GM12878 (cell line): Measurements from ENCODE around the gene TLNRD1. TPM values are rescaled to one million over a fixed set of nuclear protein-coding genes. Genes with fewer than 3 reads are reported as not detected.

ENCODE experiments used
- ATAC-seq: fragments of 200-7000 bp; cut with Tn5 transposase; 3 replicates; pipeline ENCODE4 v1.9.1; 2020; ENCODE audit warnings: mild to moderate bottlenecking, moderate library complexity
- BruUV-seq: library from RNA; stranded (reverse); fragments of 400-500 nt; replicated peaks from 2 replicates; lab custom pipeline; 2021; lab: Mats Ljungman, UMichigan
- CTCF ChIA-PET: fragments of 300-600 bp; sonication (Branson Sonifier 250); formaldehyde crosslinking; extraction: SDS; loops from one replicate; lab custom pipeline; 2021; ENCODE audit warnings: inconsistent platforms; lab: Yijun Ruan, JAX
- POLR2A ChIA-PET: fragments of 350-600 bp; formaldehyde crosslinking; extraction: SDS; loops from one replicate; lab custom pipeline; 2021; ENCODE audit warnings: inconsistent platforms; lab: Charles Lee
- RAD21 ChIA-PET: fragments of 300-600 bp; sonication (Branson Sonifier 250); formaldehyde crosslinking; loops from one replicate; lab custom pipeline; 2023; ENCODE audit warnings: antibody characterized with exemption; ENCODE audit not compliant: unreplicated experiment; lab: Charles Lee
- SMC1A ChIA-PET: fragments of 300-600 bp; sonication (Branson Sonifier 250); formaldehyde crosslinking; loops from one replicate; lab custom pipeline; 2023; ENCODE audit not compliant: unreplicated experiment, uncharacterized antibody; lab: Charles Lee
- DNase-seq: peaks from one replicate; pipeline ENCODE4 v3.0.0-alpha.2; 2011; ENCODE audit warnings: low read depth, low spot score
- FAIRE-seq: peaks from 3 replicates; lab custom pipeline; 2011; peaks lifted over from hg19 to GRCh38; lab: Jason Lieb, UNC
- H2AFZ ChIP-seq: 2 replicates; pipeline ENCODE4 v1.6.0; 2011; ENCODE audit warnings: low read depth, low read length, control low read depth; ENCODE audit not compliant: control insufficient read depth
- H3K27ac ChIP-seq: 2 replicates; pipeline ENCODE4 v1.5.1; 2011; ENCODE audit warnings: control low read depth; ENCODE audit not compliant: control insufficient read depth, insufficient read depth
- H3K27me3 ChIP-seq, 2 experiments: replicated peaks in 1 of 2; 2 replicates each; pipeline versions ENCODE4 v1.6.0 to v1.6.1; 2011; ENCODE audit warnings: low read length in 1 of 2; ENCODE audit not compliant: control insufficient read depth in 2 of 2, insufficient read depth in 2 of 2
- H3K36me3 ChIP-seq, 2 experiments: 2 replicates each; pipeline ENCODE4 v1.5.1; 2011; ENCODE audit warnings: low read length in 1 of 2; ENCODE audit not compliant: control insufficient read depth in 2 of 2, insufficient read depth in 2 of 2
- H3K4me1 ChIP-seq: 2 replicates; pipeline ENCODE4 v1.6.1; 2011; ENCODE audit warnings: mild to moderate bottlenecking, low read length, moderate library complexity, mixed read lengths; ENCODE audit not compliant: control insufficient read depth, insufficient read depth
- H3K4me2 ChIP-seq: 2 replicates; pipeline ENCODE4 v1.6.0; 2011; ENCODE audit warnings: control low read depth; ENCODE audit not compliant: control insufficient read depth, insufficient read depth
- H3K4me3 ChIP-seq: fragments of 200-600 bp; sonication (generic); 2 replicates; pipeline ENCODE4 v1.5.1; 2016
- H3K79me2 ChIP-seq: 2 replicates; pipeline ENCODE4 v1.6.0; 2011; ENCODE audit warnings: low read length; ENCODE audit not compliant: control insufficient read depth, insufficient read depth
- H3K9ac ChIP-seq: 2 replicates; pipeline ENCODE4 v1.8.0; 2011; ENCODE audit warnings: low read length, control low read depth, mixed read lengths; ENCODE audit not compliant: control insufficient read depth, insufficient read depth
- H3K9me3 ChIP-seq: replicated peaks from 3 replicates; pipeline ENCODE4 v1.5.1; 2011; ENCODE audit warnings: mild to moderate bottlenecking, low read length; ENCODE audit not compliant: control insufficient read depth, insufficient read depth
- H4K20me1 ChIP-seq: 2 replicates; pipeline ENCODE4 v1.6.0; 2011; ENCODE audit not compliant: control insufficient read depth, insufficient read depth
- ATF2 ChIP-seq: IDR thresholded peaks from 2 replicates; pipeline ENCODE4 v1.6.1; 2012; ENCODE audit warnings: low read length, inconsistent platforms
- BMI1 ChIP-seq: fragments of 450-650 bp; IDR thresholded peaks from 2 replicates; pipeline ENCODE4 v1.6.1; 2016; ENCODE audit warnings: mild to moderate bottlenecking, moderate library complexity, borderline replicate concordance
- E2F4 ChIP-seq: IDR thresholded peaks from 2 replicates; pipeline ENCODE4 v1.6.1; 2012; ENCODE audit warnings: low read depth, low read length, improper control_type of control experiment
- EED ChIP-seq: sonication (generic); IDR thresholded peaks from 2 replicates; pipeline ENCODE4 v1.6.1; 2016; ENCODE audit warnings: antibody characterized with exemption, low read depth
- LARP7 ChIP-seq: fragments of 450-650 bp; IDR thresholded peaks from 2 replicates; pipeline ENCODE4 v1.6.1; 2017; ENCODE audit warnings: mild to moderate bottlenecking
- NR2C1 ChIP-seq: fragments of 450-650 bp; IDR thresholded peaks from 2 replicates; pipeline ENCODE4 v1.6.1; 2017; ENCODE audit warnings: antibody characterized with exemption, mild to moderate bottlenecking, moderate library complexity
- SMAD5 ChIP-seq: IDR thresholded peaks from 2 replicates; pipeline ENCODE4 v1.6.1; 2016; ENCODE audit warnings: antibody characterized with exemption, low read depth
- ZSCAN29 ChIP-seq: fragments of 450-650 bp; IDR thresholded peaks from 2 replicates; pipeline ENCODE4 v1.6.1; 2017; ENCODE audit warnings: mild to moderate bottlenecking, moderate library complexity
- WGBS: methylation state at CpG from one replicate; pipeline ENCODE4 v1.1.6; 2016; ENCODE audit warnings: low lambda C conversion rate; ENCODE audit not compliant: insufficient replicate concordance, insufficient coverage; ENCODE audit errors: missing lambda C conversion rate; 5-methylcytosine and 5-hydroxymethylcytosine counted together
- in situ Hi-C: fragments of 300-500 bp; cut with MboI; formaldehyde crosslinking; loops from 9 replicates; pipeline ENCODE4 v1.14.3; 2018; ENCODE audit warnings: mixed read lengths
- intact Hi-C: fragments of 100-400 bp; cut with micrococcal nuclease; formaldehyde crosslinking; loops from one replicate; pipeline ENCODE4 v1.14.2; 2022; ENCODE audit not compliant: unreplicated experiment
- polyA plus RNA-seq, 11 experiments: library from polyadenylated mRNA; depleted of rRNA in 4 of 11; unstranded in 6 of 11; stranded (reverse) in 5 of 11; fragments of >200 nt; fragmentation: Nextera tagmentation in 4 of 11; fragmentation: Illumina TruSeq in 1 of 11; extraction: Ambion mirVana in 4 of 11; extraction: Trizol in 1 of 11; gene quantifications; 1 replicate in 1 of 11; 2 replicates in 10 of 11; pipeline versions ENCODE4 v1.2.1 to v1.2.3, GENCODE V29; 2011 to 2016; ENCODE audit warnings: inconsistent platforms in 2 of 11, missing spikeins in 2 of 11, low read depth in 1 of 11
- total RNA-seq, 4 experiments: library from RNA; depleted of rRNA in 3 of 4; stranded (reverse); fragments of >200 nt in 3 of 4; fragmentation: Illumina TruSeq in 1 of 4; extraction: Trizol in 1 of 4; gene quantifications; 2 replicates each; pipeline versions ENCODE4 v1.2.1 to v1.2.3, GENCODE V29; 2013 to 2021
- TF ChIP-seq, protein P1 (sequence below): fragments of 450-650 bp; IDR thresholded peaks from 2 replicates; pipeline ENCODE4 v1.6.1; 2017; ENCODE audit warnings: mild to moderate bottlenecking, low read depth, inconsistent platforms; ENCODE audit not compliant: poor library complexity, severe bottlenecking
- TF ChIP-seq, protein P2 (sequence below): IDR thresholded peaks from 2 replicates; pipeline ENCODE4 v1.6.1; 2011; ENCODE audit warnings: borderline replicate concordance, low read depth, mild to moderate bottlenecking, moderate library complexity, low read length; ENCODE audit not compliant: insufficient read depth, poor library complexity, severe bottlenecking
- TF ChIP-seq, protein P3 (sequence below): IDR thresholded peaks from 2 replicates; pipeline ENCODE4 v1.6.1; 2012; ENCODE audit warnings: improper control_type of control experiment, low read depth, low read length; ENCODE audit not compliant: insufficient replicate concordance

The TLNRD1 gene
- total and polyA plus RNA-seq, 10 of the 15 experiments (the other 5 are each of a cell fraction or from before 2014, with no cell fraction given): 2.5 to 44.8 (median 9.1) TPM

DNA sequence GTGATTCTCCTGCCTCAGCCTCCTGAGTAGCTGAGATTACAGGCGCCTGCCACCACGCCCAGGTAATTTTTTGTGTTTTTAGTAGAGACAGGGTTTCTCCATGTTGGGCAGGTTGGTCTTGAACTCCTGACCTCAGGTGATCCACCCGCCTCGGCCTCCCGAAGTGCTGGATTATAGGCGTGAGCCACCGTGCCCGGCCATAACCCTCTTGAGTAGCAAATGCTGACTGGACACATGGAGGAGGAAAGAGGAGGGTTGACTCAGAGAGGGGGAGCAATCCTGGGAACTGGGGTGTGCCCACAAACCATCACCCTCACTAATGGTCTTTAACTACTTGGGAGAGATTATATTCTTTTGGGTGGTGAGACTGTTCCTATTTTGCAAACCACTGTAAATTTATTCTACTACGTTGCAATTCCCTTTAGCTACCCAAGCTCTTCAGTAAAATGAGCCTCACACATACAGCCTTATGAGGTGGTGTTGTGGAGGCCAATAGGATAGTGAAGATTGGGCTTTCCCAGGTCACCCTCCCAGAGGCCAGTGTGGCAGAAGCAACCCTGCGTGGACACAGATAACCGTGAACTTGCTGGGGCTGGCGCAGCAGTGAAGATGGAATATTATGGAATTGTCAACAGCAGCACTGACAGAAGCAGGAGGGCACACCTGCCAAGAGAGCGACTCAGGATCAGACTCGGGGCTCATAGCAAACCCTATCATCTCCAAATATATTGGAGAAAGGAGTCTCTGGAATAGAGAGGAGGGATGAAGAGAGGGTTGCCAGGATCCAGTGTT lies 37.4 kb downstream of the TLNRD1 start:
- Histone ChIP-seq H3K79me2 (no peaks in the 10 kb centered on the region), H3K27me3 (no peaks in the 10 kb centered on the region), H4K20me1 (no peaks in the 10 kb centered on the region), H3K36me3 (no peaks in the 10 kb centered on the region), H2AFZ (no peak overlapping the region), H3K4me1 (peaks cover 10% of the 10 kb centered on the region), H3K9ac (no peak overlapping the region), H3K27ac (no peak overlapping the region), H3K9me3 (no peaks in the 10 kb centered on the region), H3K4me3 (no peak overlapping the region), H3K4me2 (no peak overlapping the region)
- POLR2A ChIA-PET: interaction anchor here (1.0 kb wide), 1 partner anchor 69 kb away, joined by 3 read pairs; no protein-coding TSS in a partner anchor
- no TSS peak for BruUV-seq
- SMC1A ChIA-PET: no interaction called here
- no peak for DNase-seq
- RAD21 ChIA-PET: no interaction called here
- CTCF ChIA-PET: interaction anchor here (0.6 to 1.3 kb wide), 3 partner anchors 9 to 543 kb away, joined by 3 read pairs; no protein-coding TSS in a partner anchor
- in situ Hi-C loops (no loop called here), intact Hi-C loops (no loop called here)
- 84% methylated on average over 14 of the region's 14 CpGs for WGBS
- ATAC-seq: no peak
- no peak for FAIRE-seq
- TF ChIP-seq, protein P1, sequence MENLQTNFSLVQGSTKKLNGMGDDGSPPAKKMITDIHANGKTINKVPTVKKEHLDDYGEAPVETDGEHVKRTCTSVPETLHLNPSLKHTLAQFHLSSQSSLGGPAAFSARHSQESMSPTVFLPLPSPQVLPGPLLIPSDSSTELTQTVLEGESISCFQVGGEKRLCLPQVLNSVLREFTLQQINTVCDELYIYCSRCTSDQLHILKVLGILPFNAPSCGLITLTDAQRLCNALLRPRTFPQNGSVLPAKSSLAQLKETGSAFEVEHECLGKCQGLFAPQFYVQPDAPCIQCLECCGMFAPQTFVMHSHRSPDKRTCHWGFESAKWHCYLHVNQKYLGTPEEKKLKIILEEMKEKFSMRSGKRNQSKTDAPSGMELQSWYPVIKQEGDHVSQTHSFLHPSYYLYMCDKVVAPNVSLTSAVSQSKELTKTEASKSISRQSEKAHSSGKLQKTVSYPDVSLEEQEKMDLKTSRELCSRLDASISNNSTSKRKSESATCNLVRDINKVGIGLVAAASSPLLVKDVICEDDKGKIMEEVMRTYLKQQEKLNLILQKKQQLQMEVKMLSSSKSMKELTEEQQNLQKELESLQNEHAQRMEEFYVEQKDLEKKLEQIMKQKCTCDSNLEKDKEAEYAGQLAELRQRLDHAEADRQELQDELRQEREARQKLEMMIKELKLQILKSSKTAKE: no peak
- TF ChIP-seq ATF2 (no peak), EED (no peak), SMAD5 (no peak), NR2C1 (no peak), BMI1 (no peak), ZSCAN29 (no peak), LARP7 (no peak), E2F4 (no peak)
- TF ChIP-seq, protein P2, sequence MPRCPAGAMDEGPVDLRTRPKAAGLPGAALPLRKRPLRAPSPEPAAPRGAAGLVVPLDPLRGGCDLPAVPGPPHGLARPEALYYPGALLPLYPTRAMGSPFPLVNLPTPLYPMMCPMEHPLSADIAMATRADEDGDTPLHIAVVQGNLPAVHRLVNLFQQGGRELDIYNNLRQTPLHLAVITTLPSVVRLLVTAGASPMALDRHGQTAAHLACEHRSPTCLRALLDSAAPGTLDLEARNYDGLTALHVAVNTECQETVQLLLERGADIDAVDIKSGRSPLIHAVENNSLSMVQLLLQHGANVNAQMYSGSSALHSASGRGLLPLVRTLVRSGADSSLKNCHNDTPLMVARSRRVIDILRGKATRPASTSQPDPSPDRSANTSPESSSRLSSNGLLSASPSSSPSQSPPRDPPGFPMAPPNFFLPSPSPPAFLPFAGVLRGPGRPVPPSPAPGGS: no peak
- TF ChIP-seq, protein P3, sequence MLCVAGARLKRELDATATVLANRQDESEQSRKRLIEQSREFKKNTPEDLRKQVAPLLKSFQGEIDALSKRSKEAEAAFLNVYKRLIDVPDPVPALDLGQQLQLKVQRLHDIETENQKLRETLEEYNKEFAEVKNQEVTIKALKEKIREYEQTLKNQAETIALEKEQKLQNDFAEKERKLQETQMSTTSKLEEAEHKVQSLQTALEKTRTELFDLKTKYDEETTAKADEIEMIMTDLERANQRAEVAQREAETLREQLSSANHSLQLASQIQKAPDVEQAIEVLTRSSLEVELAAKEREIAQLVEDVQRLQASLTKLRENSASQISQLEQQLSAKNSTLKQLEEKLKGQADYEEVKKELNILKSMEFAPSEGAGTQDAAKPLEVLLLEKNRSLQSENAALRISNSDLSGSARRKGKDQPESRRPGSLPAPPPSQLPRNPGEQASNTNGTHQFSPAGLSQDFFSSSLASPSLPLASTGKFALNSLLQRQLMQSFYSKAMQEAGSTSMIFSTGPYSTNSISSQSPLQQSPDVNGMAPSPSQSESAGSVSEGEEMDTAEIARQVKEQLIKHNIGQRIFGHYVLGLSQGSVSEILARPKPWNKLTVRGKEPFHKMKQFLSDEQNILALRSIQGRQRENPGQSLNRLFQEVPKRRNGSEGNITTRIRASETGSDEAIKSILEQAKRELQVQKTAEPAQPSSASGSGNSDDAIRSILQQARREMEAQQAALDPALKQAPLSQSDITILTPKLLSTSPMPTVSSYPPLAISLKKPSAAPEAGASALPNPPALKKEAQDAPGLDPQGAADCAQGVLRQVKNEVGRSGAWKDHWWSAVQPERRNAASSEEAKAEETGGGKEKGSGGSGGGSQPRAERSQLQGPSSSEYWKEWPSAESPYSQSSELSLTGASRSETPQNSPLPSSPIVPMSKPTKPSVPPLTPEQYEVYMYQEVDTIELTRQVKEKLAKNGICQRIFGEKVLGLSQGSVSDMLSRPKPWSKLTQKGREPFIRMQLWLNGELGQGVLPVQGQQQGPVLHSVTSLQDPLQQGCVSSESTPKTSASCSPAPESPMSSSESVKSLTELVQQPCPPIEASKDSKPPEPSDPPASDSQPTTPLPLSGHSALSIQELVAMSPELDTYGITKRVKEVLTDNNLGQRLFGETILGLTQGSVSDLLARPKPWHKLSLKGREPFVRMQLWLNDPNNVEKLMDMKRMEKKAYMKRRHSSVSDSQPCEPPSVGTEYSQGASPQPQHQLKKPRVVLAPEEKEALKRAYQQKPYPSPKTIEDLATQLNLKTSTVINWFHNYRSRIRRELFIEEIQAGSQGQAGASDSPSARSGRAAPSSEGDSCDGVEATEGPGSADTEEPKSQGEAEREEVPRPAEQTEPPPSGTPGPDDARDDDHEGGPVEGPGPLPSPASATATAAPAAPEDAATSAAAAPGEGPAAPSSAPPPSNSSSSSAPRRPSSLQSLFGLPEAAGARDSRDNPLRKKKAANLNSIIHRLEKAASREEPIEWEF: no peak
